ENCODE results near the gene CTNNA2. TPM values are rescaled to one million over a fixed set of nuclear protein-coding genes. Genes with fewer than 3 reads are reported as not detected.

CTNNA2 gene
- total RNA-seq, 1 experiment from 2014 or later, result 5.5 TPM

- Histone ChIP-seq H4K91ac (ENCODE audit: insufficient read length, low read depth, low read length) (no peak overlapping the region), H3K27me3 (ENCODE audit: insufficient read depth, low read length) (no peaks in the 10 kb centered on the region), H2AFZ (ENCODE audit: low read length) (no peak overlapping the region), H2BK12ac (ENCODE audit: insufficient read length, low read depth, low read length) (no peak overlapping the region), H3K4ac (ENCODE audit: low read depth, low read length) (no peak overlapping the region), H3K18ac (ENCODE audit: insufficient read length, low read depth, low read length) (no peak overlapping the region), H2BK15ac (ENCODE audit: low read depth, low read length) (no peak overlapping the region), H2BK5ac (ENCODE audit: insufficient read length, low read length) (no peak overlapping the region), H2AK5ac (ENCODE audit: insufficient read length, low read length) (no peak overlapping the region), H3K79me2 (ENCODE audit: insufficient read depth, low read length) (no peaks in the 10 kb centered on the region), H3K56ac (ENCODE audit: insufficient read length, low read depth, low read length) (no peak overlapping the region), H3K79me1 (ENCODE audit: insufficient read depth, low read depth, low read length, poor library complexity, severe bottlenecking) (no peaks in the 10 kb centered on the region), H3T11ph (ENCODE audit: low read length) (no peak overlapping the region), H3K23me2 (ENCODE audit: insufficient read length, low read depth, low read length, poor library complexity, severe bottlenecking) (no peaks in the 10 kb centered on the region), H3K27ac (ENCODE audit: insufficient read length, low read depth, low read length) (no peak overlapping the region), H2BK120ac (ENCODE audit: low read depth, low read length, poor library complexity, severe bottlenecking) (no peak overlapping the region), H3K23ac (ENCODE audit: insufficient read length, low read depth, low read length) (no peak overlapping the region), H3K9me3 (ENCODE audit: control insufficient read depth, low read depth, low read length) (no peaks in the 10 kb centered on the region), H4K8ac (replicated peaks; ENCODE audit: insufficient read length, low read depth, low read length) (no peak overlapping the region), H4K5ac (ENCODE audit: insufficient read length, low read depth, low read length) (no peak overlapping the region), H3K9ac (ENCODE audit: extremely low read depth, insufficient read length, low read length) (no peak overlapping the region), H4K20me1 (ENCODE audit: control insufficient read depth, insufficient read depth, insufficient read length) (no peaks in the 10 kb centered on the region), H3K4me1 (ENCODE audit: insufficient read depth, low read length) (no peaks in the 10 kb centered on the region), H2BK20ac (ENCODE audit: low read depth, low read length, poor library complexity, severe bottlenecking) (no peak overlapping the region), H3K4me2 (ENCODE audit: insufficient read depth, insufficient read length, low read length) (no peak overlapping the region), H3K14ac (ENCODE audit: insufficient read depth, low read length) (no peak overlapping the region)
- DNase-seq, result no peak
- no peaks in the 10 kb centered on the region for H3K9me3 Mint-ChIP-seq
- H3K27ac Mint-ChIP-seq, result no peak overlapping the region
- H3K4me3 Mint-ChIP-seq, result no peak overlapping the region
- H3K4me1 Mint-ChIP-seq, result no peaks in the 10 kb centered on the region
- no peaks in the 10 kb centered on the region for H3K27me3 Mint-ChIP-seq (ENCODE audit: low read depth)
- TF ChIP-seq, protein P1, sequence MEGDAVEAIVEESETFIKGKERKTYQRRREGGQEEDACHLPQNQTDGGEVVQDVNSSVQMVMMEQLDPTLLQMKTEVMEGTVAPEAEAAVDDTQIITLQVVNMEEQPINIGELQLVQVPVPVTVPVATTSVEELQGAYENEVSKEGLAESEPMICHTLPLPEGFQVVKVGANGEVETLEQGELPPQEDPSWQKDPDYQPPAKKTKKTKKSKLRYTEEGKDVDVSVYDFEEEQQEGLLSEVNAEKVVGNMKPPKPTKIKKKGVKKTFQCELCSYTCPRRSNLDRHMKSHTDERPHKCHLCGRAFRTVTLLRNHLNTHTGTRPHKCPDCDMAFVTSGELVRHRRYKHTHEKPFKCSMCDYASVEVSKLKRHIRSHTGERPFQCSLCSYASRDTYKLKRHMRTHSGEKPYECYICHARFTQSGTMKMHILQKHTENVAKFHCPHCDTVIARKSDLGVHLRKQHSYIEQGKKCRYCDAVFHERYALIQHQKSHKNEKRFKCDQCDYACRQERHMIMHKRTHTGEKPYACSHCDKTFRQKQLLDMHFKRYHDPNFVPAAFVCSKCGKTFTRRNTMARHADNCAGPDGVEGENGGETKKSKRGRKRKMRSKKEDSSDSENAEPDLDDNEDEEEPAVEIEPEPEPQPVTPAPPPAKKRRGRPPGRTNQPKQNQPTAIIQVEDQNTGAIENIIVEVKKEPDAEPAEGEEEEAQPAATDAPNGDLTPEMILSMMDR (conservative IDR thresholded peaks at IDR 0.05), result no peak
- no CpG with 5 or more reads among the region's 2 CpGs for WGBS (ENCODE audit: extremely low coverage, insufficient read length, low lambda C conversion rate)
- no peaks in the 10 kb centered on the region for H3K36me3 Mint-ChIP-seq (ENCODE audit: insufficient read depth in 1 of 3, low read depth in 3 of 3)
Measured at GRCh38 chr2:80642465-80642864, 1129.6 kb downstream of the CTNNA2 start.

Data from H9 (cell line).